Measurements from ENCODE around the gene RBM34.
A peak's percentile ranks its signal among the peaks of the same experiment; 100 is the strongest.

RBM34 gene

GRCh38 chr1:235199441-235199840 lies 38.4 kb upstream of the RBM34 start:
- DNase-seq = no peak
- no peak overlapping the region for H3K4me3 ChIP-seq
- intact Hi-C loops (cut with DNase I; ENCODE audit: low total_unique reads) = no loop called here
- H3K27me3 ChIP-seq = no peaks in the 10 kb centered on the region
- H3K36me3 ChIP-seq = peaks cover 13 to 39% (median 23%) of the 10 kb centered on the region in 3 donors
- H3K9me3 ChIP-seq = no peaks in the 10 kb centered on the region
- peak in 1 of 2 experiments; percentile 20 for TF ChIP-seq CTCF (IDR thresholded peaks at IDR 0.05)
- no peaks in the 10 kb centered on the region for H3K4me1 ChIP-seq
- H3K27ac ChIP-seq = peak overlapping the region in 1 of 2 donors; percentile 17

GRCh38 chr1:235190431-235190830 lies 29.4 kb upstream of the RBM34 start:
- Histone ChIP-seq H3K36me3 (peaks cover 23 to 45% (median 30%) of the 10 kb centered on the region in 3 donors), H3K4me1 (peaks cover 0 to 17% (median 3%) of the 10 kb centered on the region in 4 donors), H3K27me3 (no peaks in the 10 kb centered on the region), H3K27ac (peak overlapping the region; percentile 30 to 51), H3K4me3 (no peak overlapping the region), H3K9me3 (no peaks in the 10 kb centered on the region)
- TF ChIP-seq CTCF (IDR thresholded peaks at IDR 0.05) = no peak
- no peak for DNase-seq
- intact Hi-C loops (cut with DNase I; ENCODE audit: low total_unique reads) = no loop called here

GRCh38 chr1:235187316-235187715 lies 26.3 kb upstream of the RBM34 start:
- intact Hi-C loops (cut with DNase I; ENCODE audit: low total_unique reads) = no loop called here
- Histone ChIP-seq H3K27me3 (no peaks in the 10 kb centered on the region), H3K36me3 (peaks cover 8 to 18% (median 8%) of the 10 kb centered on the region in 3 donors), H3K27ac (no peak overlapping the region), H3K9me3 (no peaks in the 10 kb centered on the region), H3K4me1 (peaks cover 0 to 17% (median 3%) of the 10 kb centered on the region in 4 donors), H3K4me3 (no peak overlapping the region)
- DNase-seq = no peak
- TF ChIP-seq CTCF (IDR thresholded peaks at IDR 0.05) = no peak

GRCh38 chr1:235181561-235182245 lies 20.7 kb upstream of the RBM34 start:
- H3K36me3 ChIP-seq = peaks cover 29 to 35% (median 31%) of the 10 kb centered on the region in 3 donors
- DNase-seq = no peak
- no peak for TF ChIP-seq CTCF (IDR thresholded peaks at IDR 0.05)
- H3K4me1 ChIP-seq = no peaks in the 10 kb centered on the region
- intact Hi-C loops (cut with DNase I; ENCODE audit: low total_unique reads) = no loop called here
- no peaks in the 10 kb centered on the region for H3K9me3 ChIP-seq
- no peak overlapping the region for H3K27ac ChIP-seq
- no peaks in the 10 kb centered on the region for H3K27me3 ChIP-seq
- H3K4me3 ChIP-seq = no peak overlapping the region

GRCh38 chr1:235180916-235181460 lies 19.9 kb upstream of the RBM34 start:
- no peaks in the 10 kb centered on the region for H3K9me3 ChIP-seq
- intact Hi-C loops (cut with DNase I; ENCODE audit: low total_unique reads) = no loop called here
- no peaks in the 10 kb centered on the region for H3K27me3 ChIP-seq
- H3K36me3 ChIP-seq = peaks cover 35 to 38% (median 35%) of the 10 kb centered on the region in 3 donors
- TF ChIP-seq CTCF (IDR thresholded peaks at IDR 0.05) = no peak
- DNase-seq = no peak
- no peak overlapping the region for H3K4me3 ChIP-seq
- no peaks in the 10 kb centered on the region for H3K4me1 ChIP-seq
- H3K27ac ChIP-seq = no peak overlapping the region

Data from tibial artery (tissue), 4 donors.